RWPE2 (cell line): ENCODE results near the gene CHMP1A.

Source experiments
- ATAC-seq: fragments of 200-7000 bp; cut with Tn5 transposase; 3 replicates; pipeline ENCODE4 v1.9.1; 2021; ENCODE audit warnings: low read depth
- DNase-seq: peaks from one replicate; pipeline ENCODE4 v3.0.0-alpha.2; 2020; ENCODE audit warnings: low spot score
- H3K27ac ChIP-seq: fragments of 450-650 bp; 2 replicates; pipeline ENCODE4 v1.5.1; 2017; ENCODE audit warnings: mild to moderate bottlenecking; ENCODE audit not compliant: poor library complexity, severe bottlenecking
- H3K27me3 ChIP-seq: fragments of 250-450 bp; sonication (Bioruptor Pico); 2 replicates; pipeline ENCODE4 v1.5.1; 2021; ENCODE audit warnings: mild to moderate bottlenecking, moderate library complexity; ENCODE audit not compliant: insufficient read depth, poor library complexity, severe bottlenecking
- H3K36me3 ChIP-seq: fragments of 250-450 bp; sonication (Bioruptor Pico); 2 replicates; pipeline ENCODE4 v1.5.1; 2020; ENCODE audit warnings: low read depth, mild to moderate bottlenecking, moderate library complexity
- H3K4me1 ChIP-seq: fragments of 250-450 bp; sonication (Bioruptor Pico); 2 replicates; pipeline ENCODE4 v1.5.1; 2021; ENCODE audit warnings: mild to moderate bottlenecking, moderate library complexity; ENCODE audit not compliant: insufficient read depth, poor library complexity, severe bottlenecking
- H3K4me3 ChIP-seq: fragments of 250-450 bp; sonication (Bioruptor Pico); 2 replicates; pipeline ENCODE4 v1.5.1; 2021; ENCODE audit warnings: mild to moderate bottlenecking, moderate library complexity; ENCODE audit not compliant: severe bottlenecking
- H3K9me3 ChIP-seq: fragments of 250-450 bp; sonication (Bioruptor Pico); 2 replicates; pipeline ENCODE4 v1.5.1; 2021; ENCODE audit warnings: mild to moderate bottlenecking, moderate library complexity; ENCODE audit not compliant: severe bottlenecking
- CTCF ChIP-seq: fragments of 450-650 bp; IDR thresholded peaks from one replicate; pipeline ENCODE4 v1.5.1; 2017; ENCODE audit warnings: mild to moderate bottlenecking, moderate library complexity; ENCODE audit not compliant: poor library complexity, severe bottlenecking

Gene CHMP1A

DNA sequence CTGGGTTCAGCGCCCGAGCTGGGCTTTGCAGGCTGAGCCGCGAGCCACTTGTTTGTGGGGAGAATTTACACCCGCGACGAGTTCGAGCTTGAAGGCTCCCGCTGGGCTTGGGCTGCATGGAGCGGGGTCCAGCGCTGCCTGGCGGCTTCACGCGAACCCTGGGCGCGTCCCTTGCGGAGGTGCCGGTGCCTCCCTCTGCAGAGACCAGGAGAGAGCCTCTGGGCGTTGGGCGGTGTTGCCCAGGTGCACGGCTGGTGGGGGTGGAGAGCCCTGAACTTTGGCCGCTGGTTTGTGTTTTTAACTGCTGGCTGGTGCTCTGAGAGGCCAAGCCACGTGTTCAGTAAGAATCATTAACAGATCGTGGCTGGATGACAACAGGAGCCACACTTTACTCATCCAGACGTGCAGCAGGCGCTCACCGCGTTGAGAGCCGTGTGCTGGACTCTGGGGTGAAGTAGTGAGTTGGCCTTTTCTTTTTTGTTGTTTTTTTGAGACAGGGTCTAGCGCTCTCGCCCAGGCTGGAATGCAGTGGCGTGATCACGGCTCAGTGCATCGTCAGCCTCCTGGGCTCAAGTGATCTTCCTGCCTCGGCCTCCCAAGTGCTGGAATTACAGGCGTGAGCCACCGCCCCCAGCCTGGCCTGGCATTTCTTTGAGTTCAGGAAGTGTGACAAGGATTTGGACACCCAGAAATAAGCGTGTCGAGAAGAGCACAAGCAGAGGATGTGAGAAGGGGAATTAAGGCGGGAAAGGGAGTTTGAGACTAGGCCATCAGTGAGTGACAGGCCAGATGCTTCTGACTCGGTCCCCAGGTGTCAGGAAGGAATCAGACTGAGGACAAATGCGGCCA, 29.8 kb upstream of the CHMP1A start:
- no peaks in the 10 kb centered on the region for H3K9me3 ChIP-seq
- H3K27me3 ChIP-seq = no peaks in the 10 kb centered on the region
- DNase-seq (no peak), ATAC-seq (peak; percentile 64)
- no peaks in the 10 kb centered on the region for H3K4me1 ChIP-seq
- no peak for TF ChIP-seq CTCF
- H3K4me3 ChIP-seq = peak overlapping the region; percentile 89
- H3K36me3 ChIP-seq = peaks cover 49% of the 10 kb centered on the region
- H3K27ac ChIP-seq = peak overlapping the region; percentile 73

DNA sequence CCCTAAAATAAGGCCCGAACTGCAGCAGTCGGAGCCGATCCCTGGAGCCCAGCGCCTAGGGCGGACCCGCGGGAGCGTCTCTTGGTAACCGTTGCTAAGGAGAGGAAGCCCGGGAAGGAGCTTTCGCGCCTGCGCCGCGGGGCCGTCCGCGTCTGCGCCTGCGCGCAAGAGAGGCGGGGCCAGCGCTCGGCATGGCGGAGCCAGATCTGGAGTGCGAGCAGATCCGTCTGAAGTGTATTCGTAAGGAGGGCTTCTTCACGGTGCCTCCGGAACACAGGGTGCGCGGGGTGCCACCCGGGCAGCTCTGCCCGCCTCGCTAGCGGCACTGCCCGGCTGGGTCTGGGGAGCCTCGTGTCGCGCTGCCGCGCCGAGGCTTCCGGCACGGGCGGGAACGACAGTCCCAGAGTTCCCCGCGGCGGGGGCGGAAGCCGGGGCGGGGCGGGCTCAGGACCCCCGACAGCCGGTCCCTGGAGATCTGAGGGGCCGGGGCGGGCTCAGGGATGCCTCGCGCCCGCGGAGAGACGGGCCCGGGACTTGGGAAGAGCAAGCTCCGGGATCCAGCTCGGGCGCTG, 29.1 kb upstream of the CHMP1A start, which contains the start of gene CDK10:
CDK10 (plus strand) TSS at position 170 of the 572 bp plus-strand sequence; CDS start at position 192, 22 bp downstream.
- H3K36me3 ChIP-seq = peaks cover 44% of the 10 kb centered on the region
- H3K9me3 ChIP-seq = no peaks in the 10 kb centered on the region
- no peaks in the 10 kb centered on the region for H3K4me1 ChIP-seq
- H3K27me3 ChIP-seq = no peaks in the 10 kb centered on the region
- peak; percentile 76 for ATAC-seq
- H3K27ac ChIP-seq = peak within 1 kb of the TSS; percentile 73
- TF ChIP-seq CTCF = no peak
- DNase-seq = peak; percentile 80
- H3K4me3 ChIP-seq = peak within 1 kb of the TSS; percentile 89

DNA sequence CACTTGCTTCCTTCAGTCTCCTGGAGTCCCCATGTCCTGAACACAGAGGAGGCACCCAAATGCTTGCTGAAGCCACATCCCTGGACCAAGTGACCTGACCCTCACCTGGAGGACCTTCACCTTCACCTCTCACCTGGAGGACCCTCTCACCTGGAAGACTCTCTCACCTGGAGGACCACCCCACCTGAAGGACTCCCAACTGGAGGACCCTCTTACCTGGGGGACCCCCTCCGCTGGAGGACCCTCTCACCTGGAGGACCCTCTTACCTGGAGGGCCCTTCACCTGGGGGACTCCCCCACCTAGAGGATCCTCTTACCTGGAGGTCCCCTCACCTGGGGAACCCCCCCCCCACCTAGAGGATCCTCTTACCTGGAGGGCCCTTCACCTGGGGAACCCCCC, 28.4 kb upstream of the CHMP1A start:
- Histone ChIP-seq H3K4me1 (no peaks in the 10 kb centered on the region), H3K36me3 (peaks cover 37% of the 10 kb centered on the region), H3K4me3 (no peak overlapping the region), H3K27ac (no peak overlapping the region), H3K27me3 (no peaks in the 10 kb centered on the region), H3K9me3 (no peaks in the 10 kb centered on the region)
- TF ChIP-seq CTCF = no peak
- ATAC-seq = no peak
- DNase-seq = no peak

- Histone ChIP-seq H3K27ac (no peak overlapping the region), H3K4me1 (no peaks in the 10 kb centered on the region), H3K4me3 (no peak overlapping the region), H3K27me3 (no peaks in the 10 kb centered on the region), H3K36me3 (peaks cover 10% of the 10 kb centered on the region; the same call in 1 of the 2 replicates), H3K9me3 (peaks cover 14% of the 10 kb centered on the region)
- DNase-seq (no peak), ATAC-seq (no peak)
- TF ChIP-seq CTCF = no peak
Measured at GRCh38 chr16:89678258-89678657, 20.8 kb upstream of the CHMP1A start.
